HG03571 (cell line): ENCODE results near the gene C1orf198.

Source experiments
- ATAC-seq: cut with Tn5 transposase; IDR thresholded peaks from one replicate; pipeline ENCODE4 v1.9.1; 2021; ENCODE audit not compliant: unreplicated experiment

The C1orf198 gene, protein sequence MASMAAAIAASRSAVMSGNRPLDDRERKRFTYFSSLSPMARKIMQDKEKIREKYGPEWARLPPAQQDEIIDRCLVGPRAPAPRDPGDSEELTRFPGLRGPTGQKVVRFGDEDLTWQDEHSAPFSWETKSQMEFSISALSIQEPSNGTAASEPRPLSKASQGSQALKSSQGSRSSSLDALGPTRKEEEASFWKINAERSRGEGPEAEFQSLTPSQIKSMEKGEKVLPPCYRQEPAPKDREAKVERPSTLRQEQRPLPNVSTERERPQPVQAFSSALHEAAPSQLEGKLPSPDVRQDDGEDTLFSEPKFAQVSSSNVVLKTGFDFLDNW

DNA sequence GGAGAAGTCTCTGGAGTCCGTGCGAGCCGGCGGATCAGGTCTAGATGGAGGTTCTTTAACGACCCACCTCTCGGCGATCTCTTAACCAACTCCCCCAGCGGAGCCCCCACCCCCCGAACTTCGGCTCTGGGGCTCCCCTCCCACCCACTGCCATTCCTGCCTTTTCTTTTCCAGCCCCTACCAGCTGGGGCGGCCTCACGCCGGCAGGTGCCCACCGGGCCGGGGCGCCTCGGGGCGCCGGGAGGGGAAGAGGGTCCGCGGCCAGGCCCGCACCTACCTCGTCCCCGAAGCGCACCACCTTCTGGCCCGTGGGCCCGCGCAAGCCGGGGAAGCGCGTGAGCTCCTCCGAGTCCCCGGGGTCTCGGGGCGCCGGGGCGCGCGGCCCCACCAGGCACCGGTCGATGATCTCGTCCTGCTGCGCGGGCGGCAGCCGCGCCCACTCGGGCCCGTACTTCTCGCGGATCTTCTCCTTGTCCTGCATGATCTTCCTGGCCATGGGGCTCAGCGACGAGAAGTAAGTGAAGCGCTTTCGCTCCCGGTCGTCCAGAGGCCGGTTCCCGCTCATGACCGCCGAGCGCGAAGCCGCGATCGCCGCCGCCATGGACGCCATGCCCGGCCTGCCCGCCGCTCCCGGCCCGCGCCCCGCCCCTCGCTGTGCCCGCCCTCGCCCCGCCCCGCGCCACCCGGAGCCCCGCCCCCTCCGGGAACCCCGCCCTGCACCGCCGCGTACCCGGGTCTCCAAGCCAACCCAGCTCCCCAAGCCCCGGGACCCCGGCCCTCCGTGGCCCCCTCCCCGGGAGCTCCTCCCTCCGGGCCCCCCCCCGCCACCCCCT is at the start of gene C1orf198:
Gene C1orf198 (minus strand): TSS at position 619 of the 833 bp plus-strand sequence. CDS start 9 bp downstream, at position 610.
- ATAC-seq: peak; percentile 85

DNA sequence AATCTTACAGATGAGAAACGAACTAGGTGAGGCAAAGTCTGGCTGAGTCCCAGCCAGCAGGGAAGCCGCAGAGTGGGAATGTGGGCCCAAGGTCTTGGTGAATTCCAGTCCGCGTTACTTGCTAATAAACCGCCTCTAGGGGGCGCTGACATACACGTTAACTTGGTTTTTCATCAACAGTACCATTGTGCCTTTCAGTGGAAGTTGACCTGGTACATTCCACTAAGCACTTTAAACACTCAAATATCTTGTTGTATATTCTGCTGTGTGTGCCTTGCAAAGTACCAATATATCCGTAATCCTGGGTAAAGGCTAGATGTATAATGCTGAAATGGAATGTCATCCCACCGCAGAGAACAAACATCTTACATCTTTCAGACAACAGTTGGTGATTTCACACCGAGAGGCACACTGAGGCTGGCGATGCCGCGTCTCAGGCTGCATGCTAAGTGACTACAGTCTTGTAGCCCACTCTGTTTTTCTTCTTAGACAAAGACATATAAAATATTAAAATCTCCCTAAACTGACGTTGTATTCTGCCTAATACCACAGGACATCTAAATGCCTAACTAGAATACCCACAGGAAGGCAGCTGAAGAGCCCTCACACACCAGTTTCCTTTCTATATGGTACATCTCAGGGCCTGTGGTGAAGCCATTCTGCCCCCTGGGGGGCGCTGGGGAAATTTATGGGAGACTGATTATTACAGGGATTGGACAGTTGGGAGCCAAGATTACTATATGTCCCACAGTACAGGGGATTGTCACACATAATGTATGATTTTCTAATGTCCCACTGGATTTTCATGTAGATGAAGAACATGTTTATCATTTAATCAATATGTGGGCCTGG is 49.2 kb upstream of the C1orf198 start:
- ATAC-seq: no peak

DNA sequence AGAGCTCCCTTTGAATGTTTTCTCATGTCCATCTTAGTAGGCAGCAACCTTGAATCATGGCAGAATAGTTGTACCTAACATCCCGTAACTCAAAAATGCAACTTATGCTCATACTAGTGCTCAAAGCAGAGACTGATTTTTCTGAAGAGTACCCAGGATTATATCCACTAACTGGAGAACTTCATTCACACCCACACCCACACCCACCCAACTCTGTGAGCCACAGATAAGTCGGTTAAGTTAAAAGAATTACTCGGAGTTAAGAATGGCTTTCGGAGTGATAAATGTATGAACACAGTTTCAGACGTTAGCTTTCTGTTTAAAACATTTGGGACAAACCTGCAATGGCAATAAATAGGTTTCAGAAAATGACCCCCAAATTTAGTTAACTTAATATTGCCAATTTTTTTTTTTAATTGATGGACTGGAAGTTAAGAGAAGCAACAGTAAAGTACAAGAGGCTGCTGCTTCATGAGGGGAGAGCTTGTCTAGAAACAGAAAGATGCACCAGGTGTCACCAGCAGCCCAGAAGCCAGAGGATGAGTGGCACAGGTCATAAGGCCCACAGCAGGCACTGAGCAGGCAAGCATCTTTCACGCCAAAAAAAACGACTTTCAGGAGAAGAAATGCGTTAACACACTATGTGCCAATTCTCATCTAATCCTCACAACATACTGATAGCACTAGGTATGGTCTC is 48.4 kb upstream of the C1orf198 start:
- no peak for ATAC-seq

DNA sequence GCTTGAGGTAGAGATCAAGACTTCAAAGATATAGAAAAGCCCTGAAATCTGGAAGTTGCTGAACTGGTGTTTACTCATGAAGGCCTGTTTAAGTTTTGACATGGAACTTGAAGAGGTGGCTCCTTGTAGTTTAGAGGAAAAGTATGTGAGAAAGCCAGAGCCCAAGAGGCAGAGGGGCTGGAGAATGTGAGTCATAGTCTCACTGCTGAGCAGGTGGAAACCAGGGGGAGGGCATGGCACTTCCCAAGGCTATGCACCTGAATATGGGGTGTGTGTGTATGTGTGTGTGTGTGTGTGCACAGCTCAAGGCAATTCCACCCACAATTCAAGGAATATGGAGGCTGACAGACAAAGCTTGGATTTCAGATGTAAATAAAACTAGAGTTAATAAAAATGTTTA is 46.8 kb upstream of the C1orf198 start:
- no peak for ATAC-seq

DNA sequence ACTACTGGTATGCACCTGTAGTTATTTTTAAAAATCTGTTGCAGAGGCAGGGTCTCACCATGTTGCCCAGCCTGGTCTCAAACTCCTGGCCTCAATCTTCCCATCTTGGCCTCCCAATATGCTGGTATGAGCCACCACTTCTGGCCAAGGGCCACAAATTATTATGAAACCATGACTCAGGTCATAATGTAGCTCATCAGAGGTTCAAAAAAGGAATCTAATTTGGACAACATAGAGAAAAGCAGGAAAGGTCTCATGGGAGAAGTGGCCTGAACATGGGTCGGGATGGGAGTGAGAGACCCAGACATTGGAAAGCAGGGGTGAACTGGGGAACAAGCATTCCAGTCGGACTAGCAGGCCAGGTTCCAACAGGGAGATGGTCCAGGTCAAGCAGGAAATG is 45.2 kb upstream of the C1orf198 start:
- no peak for ATAC-seq

DNA sequence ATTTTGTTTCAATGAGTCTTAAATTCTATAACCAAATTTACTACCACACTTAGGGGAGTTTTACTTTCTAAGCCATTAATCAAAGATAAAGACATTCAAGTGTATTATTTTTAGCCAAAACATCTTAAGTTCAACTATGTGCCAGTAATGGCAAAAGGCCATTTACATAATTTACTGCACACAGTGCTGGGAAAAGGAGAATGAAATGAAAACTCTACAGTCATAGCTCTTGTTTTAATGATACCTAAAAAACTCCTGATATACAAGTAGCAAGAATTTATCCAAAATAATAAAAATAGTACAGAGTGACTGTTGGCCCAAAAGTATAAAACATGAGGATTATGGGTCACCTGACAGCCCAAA is 42.4 kb upstream of the C1orf198 start:
- no peak for ATAC-seq

DNA sequence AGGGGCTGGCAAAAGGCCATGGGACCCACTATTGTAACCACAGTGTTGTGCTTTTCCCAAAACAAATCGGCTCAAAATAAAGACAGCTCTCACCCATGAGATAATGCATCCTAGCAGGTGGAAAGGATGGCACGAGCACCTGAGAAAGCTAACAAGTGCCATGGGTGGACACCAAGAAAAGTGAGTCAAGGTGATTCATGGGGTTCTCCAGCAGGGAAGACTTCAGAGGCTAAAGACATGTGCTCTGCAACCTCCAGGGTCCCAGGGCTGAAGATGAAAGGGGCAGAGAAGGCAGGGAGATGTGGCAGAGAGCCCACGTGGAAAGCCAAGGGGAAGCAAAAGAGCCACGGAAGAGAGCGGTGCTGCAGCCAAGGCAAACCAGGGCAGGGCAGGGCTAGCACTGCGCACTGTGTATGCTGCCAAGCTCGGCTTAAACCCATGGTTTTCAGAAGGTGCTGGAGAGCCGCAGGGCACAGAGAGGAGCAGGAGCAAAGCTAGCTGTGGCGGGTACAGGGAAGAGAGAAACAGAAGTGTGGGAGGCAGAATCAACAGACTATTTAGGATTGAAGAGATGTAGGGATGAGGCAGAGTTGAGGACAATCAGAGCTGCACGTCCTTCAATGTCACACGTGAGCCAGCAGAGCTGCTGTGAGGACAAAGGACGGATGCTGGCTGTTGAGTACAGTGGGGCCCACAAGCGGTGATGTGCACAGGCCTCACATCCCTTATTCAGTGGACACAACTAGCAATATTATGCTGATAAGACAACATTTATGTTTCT is 41.8 kb upstream of the C1orf198 start:
- ATAC-seq: no peak

DNA sequence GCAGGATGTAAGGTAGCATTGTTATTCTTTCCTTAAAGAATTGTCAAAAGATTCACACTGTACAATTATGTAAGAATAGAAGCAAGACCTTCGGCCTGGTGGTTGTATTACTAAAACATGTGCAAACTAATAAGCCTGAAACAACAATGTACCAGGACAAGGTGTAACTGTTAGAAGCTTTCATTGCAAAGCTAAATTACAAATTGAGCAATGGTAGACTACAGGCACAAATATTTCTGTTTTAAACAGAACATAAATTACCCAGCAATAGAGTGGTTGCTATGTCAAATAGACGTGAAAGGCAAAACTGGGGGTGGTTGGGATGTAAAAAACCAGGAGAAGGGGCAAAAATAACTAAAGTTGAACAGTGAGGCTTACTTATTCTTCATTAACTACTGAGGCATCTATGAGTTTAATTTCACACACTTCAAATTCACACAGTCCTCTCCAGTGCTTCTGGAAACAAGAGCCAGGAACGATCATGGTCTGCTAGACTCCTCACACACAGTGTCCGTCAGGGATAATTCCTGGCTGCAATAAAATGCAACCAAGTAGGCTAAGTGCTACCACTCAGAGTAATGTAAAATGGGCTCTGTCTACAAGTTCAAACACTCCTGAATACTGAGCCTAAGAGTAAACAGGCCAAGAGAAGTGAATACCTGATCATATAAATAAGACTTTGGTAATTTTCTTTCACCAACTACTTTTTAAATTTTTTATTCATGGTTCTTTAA is 39.3 kb upstream of the C1orf198 start:
- no peak for ATAC-seq

DNA sequence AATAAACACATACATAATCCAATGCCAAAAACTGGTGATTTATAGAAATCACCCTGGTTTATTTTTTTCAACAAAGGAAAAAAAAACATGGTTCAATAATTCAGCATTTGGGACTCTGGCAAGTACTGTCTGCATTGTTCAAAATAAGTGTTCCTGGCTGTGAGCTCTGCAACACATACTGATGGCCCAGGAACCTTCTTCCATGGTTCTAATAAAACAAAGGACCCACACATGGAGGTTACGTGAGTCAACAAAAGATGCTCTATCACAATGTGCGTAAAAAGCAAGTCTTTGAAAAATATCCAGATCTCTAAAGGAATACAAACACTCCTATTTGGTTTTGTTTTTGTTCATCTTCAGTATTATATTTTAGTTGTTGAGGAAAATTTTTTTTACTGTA is 37.9 kb upstream of the C1orf198 start:
- no peak for ATAC-seq

DNA sequence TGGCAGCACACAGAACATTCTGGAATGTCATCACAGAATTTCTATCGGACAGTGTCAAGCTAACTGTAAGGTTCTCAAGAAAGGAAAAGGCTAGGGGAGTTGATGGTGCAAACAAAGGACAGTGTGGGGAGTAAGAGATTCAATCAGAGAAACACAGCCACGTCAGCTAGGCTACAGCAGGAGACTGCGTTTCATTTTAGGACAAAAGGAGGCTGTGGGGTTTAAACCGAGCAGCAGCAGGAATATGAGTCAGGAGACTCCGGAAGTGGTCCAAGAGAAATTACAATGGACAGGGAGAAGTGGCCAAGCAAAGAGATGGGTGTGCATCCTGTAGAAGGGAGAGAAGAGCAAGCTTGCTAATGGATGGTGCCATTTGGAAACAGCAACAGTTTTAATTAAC is 37.4 kb upstream of the C1orf198 start:
- ATAC-seq: no peak

DNA sequence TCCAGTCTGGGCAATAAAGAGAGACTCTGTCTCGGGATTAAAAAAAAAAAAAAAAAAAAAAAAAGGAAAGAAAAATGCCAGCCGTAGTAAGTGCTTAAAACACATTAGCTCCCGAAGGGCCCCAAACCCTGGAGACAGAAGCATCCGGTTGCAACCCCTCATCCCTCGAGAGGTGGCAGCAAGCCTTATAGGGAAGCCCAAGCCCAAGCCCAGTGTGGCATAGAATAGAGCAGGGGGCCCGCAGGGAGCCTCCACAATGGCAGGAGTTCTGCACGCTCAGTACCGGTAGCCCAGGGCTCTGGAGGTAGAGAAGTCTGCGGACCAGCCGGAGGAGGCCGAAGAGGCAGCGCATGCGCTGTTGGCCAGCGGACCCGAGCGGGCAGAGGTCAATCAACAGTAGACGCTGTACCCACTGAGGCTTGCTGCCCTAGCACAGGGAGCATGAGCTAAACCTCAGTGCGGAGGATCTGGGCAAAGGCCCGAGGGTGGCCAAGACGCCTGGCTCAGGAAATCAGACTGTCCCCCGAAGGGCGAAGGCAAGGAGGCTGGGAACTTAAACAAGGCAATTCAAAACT is 34.1 kb upstream of the C1orf198 start:
- no peak for ATAC-seq

DNA sequence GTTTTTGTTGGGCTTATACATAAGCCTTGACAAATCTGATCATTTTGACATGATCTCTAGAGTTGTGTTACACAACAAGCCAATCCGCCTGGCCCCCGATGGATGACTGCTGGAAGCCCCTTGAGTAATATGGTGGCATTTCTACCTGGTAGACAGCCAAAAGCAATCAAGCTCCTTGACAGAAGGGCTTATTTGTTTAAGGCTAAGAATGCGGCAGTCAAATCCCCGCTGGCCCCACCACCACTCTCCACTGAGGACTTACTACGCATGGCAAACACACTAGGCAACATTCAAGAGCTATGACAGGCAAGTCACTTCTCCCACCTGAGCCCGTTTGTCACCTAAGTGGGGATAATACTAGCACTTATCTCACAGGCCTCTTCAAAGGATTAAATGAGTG is 33.4 kb upstream of the C1orf198 start:
- no peak for ATAC-seq

DNA sequence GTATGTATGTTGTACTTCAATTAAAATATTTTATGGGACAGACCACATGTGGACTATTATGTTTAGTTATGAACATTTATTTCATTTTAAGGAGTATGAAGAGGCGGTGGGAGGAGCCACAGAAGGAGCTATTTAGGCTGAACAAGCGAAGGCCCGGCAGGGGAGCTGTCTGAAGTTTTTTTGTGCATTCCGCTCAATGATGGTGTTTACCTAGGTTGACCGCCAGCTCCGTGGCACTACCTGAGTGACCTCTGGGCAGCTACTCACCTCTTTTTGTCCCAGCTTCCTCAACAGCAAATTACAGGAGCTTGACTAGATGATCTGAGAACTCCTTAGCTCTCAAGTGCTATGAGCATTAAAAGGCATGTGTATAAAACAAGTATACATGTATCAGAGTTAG is 32.7 kb upstream of the C1orf198 start:
- ATAC-seq: no peak

DNA sequence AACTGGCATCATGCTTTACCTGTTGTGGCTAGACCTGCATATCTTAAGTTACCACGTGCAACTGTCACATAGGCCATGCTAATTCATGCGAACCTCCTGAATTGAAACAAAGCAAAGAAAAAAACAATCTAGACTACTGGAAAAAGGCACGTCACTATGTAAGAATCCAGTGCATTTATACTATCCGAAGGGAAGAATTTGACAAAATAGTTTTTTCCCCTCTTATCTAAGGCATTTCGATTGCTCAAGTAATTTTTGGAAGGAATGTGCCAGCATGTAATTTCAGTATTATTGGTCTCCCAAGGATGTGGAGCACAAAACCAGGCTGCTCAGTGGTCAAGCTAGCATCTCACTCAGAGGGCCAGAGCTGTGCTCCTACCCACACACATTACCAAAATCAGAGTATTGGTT is 31.5 kb upstream of the C1orf198 start:
- no peak for ATAC-seq

DNA sequence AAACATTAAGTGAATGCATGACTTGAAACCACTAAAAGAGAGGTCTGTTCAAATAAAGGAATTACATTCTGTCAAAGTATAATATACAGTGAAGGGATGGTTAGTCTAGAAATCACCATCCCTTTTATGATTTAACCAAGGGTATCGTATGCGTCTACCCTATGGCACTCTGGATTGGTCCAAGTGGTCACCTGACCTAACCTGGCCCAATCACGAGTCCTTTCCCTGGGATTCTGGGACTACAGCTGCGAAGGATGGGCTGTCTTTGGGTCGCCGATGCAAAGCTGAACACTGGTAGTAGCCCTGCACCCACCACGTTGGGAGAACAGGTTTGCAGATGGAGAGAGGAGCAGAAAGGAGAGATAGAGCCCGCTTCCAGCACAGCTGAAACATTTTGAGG is 30.4 kb upstream of the C1orf198 start:
- no peak for ATAC-seq

DNA sequence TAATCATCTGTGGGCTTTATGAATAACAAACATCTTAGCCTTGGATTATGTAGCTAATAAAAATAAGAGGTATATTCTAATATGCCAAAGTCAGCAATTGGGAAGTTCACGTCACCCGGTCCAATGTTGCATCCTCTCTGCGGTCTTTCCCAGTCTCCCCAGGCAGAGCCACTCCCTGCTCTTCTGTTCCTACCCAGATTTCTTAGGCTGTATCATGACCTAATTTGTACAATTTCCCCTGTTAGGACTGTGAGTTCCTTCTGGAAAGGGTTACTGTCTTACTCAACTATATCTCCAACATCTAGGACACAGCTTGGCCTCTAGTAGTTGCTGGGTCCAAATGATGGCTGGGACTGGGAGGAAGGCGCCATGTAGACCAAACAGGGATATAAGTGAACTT is 29.8 kb upstream of the C1orf198 start:
- no peak for ATAC-seq

DNA sequence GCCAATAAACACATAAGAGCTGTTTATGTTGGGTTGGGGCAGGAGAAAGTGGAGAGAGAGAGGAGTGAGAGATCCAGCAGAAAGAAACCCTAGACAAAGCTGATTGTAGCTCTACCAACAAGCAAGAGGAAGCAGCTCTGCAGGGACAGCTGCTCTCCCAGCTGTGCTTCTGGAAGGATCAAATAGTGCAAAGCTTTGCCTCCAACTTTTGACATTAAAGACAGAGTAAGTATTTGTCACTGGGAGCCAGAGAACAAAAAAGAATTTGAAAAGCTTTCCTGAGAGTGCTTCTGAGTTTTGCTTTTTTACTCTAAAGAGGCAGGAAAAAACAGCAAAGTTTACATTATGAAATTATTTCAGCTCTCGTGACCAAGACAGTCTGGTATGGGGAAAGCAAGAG is 28.5 kb upstream of the C1orf198 start:
- no peak for ATAC-seq

DNA sequence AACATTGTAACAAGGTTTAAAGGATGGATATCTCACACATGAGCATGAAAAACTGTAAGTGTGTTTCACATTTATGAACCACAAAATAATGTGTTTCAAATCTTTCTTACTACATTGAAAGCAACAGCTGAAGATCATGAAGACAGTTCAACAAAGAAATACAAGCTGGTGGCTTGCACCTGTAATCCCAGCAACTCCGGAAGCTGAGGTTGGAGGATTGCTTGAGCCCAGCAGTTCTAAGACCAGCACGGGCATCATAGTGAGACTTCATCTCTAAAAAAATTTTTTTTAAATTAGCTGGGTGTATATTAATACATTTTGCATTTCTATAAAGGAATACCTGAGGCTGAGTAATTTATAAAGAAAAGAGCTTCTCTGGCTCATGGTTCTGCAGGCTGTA is 27.1 kb upstream of the C1orf198 start:
- no peak for ATAC-seq

DNA sequence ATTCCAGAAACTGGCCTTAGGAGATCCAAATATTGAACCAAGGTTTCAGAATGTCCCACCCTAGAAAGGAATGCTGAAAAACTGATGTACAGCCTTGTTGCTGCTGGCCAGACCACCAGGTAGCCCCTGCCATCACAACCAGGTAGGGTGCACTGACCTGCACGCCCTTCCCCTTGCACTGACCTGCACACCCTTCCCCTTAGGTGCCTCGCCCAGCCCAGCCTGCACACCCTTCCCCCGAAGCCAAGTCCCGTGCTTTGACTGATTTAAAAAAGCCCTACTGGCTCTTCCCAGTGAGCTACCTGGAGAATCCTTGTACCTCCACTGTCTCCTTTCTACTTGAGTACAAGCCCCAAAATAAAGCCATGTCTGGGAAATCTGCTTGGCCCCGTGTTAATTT is 26.3 kb upstream of the C1orf198 start:
- ATAC-seq: no peak
